ENCODE measurements around the gene TBXAS1.
"Not testable (repeated sequence)": the region's sequence is repeated elsewhere in the genome, so short reads cannot be mapped to it uniquely, and the experiment has no call there.

DNA sequence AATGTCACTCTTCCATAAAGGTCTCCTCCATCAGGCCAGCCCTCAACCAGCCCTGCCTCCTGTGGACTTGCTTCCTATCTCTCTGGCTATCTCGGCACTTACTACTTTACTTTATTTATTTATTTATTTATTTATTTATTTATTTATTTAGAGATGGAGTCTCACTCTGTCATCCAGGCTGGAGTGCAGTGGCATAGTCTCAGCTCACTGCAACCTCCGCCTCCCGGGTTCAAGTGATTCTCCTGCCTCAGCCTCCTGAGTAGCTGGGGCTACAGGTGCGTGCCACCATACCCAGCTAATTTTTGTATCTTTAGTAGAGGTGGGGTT, 14.1 kb downstream of the TBXAS1 start:
- not testable (repeated sequence) for TF ChIP-seq CTCF, POLR2A (IDR thresholded peaks at IDR 0.05)
